Stimulated activated CD4-positive, alpha-beta T cell treated with anti-CD3 and anti-CD28 coated beads, Interleukin-15, amount 100 ng/mL, for 48 hours (primary cell): Measurements from ENCODE around the gene C9orf43.
A peak's percentile ranks its signal among the peaks of the same experiment; 100 is the strongest.
"Not testable (repeated sequence)": the region's sequence is repeated elsewhere in the genome, so short reads cannot be mapped to it uniquely, and the experiment has no call there.

Experiments
- DNase-seq, 2 donors: peaks; one replicate each; pipeline ENCODE4 v3.0.0-alpha.2; 2020; ENCODE audit warnings: low read depth in 2 of 2

The C9orf43 gene

DNA sequence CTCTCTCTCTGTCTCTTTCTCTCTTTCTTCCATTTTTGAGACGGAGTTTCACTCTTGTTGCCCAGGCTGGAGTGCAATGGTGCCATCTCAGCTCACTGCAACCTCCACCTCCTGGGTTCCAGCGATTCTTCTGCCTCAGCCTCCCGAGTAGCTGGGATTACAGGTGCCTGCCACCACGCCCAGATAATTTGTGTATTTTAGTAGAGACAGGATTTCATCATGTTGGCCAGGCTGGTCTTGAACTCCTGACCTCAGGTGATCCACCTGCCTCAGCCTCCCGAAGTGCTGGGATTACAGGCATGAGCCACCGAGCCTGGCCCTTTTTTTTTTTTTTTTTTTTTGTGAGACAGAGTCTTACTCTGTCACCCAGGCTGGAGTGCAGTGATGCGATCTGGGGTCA, 29.1 kb upstream of the C9orf43 start:
- not testable (repeated sequence) for DNase-seq

GRCh38 chr9:113381909-113382411, 28.6 kb upstream of the C9orf43 start:
- no peak for DNase-seq

GRCh38 chr9:113386571-113387393, 23.8 kb upstream of the C9orf43 start:
- no peak for DNase-seq

DNA sequence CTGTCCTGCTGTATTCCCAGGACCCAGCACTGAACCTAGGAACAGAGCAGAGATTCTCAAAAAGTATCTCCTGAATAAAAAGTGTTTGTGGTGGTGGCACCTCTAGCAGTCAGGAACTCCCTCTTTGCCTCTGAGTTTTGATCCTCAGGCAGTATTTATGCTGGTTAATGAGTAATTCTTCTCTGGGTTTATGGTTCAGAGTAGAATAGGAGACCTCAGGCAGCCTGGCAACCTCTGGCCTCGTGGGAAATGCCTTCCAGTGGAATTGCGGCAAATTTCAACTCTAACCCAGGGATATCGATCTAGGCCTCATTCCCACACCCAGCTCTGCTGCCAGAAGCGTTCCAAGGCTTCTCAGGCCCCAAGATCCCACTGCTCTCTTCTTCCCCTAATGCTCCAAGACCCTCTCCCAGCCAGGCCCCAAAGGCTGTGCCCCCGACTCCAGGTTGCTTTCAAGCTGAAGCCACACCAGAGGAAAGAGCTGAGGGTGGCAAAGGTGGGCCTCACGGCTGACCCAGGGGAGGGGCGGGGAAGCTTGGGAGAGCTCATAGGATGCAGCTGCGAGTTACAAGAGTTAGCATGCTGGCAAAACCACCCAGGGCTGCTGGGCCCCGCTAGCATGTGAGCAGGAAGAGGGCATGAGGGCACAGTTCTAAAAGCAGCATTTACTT, 22.9 kb upstream of the C9orf43 start:
- no peak for DNase-seq

GRCh38 chr9:113388833-113389232, 21.7 kb upstream of the C9orf43 start:
- DNase-seq = no peak

GRCh38 chr9:113389451-113389850, 21.1 kb upstream of the C9orf43 start:
- DNase-seq = no peak

- no peak for DNase-seq
Measured at GRCh38 chr9:113390192-113390960, 20.2 kb upstream of the C9orf43 start.

DNA sequence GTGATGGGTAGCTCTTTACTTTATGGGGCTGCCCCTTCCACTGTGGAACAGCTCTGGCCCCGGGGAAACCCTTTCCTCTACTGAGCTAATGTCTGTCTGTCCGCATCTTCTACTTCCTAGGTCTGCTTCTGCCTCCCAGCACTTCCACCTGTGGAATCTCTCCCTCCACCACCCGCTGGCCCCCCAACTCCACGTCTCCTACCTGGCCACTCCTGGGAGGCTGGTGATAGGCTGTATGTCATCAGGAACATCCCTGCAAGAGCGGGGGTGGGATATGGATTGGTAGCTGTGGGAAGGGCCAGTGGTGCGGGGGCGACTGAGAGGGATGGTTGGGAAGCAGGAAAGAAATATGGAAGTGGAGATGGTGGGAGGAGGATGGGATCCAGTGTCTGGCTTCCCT, 18.6 kb upstream of the C9orf43 start:
- no peak for DNase-seq

- no peak for DNase-seq
Measured at GRCh38 chr9:113393281-113393680, 17.3 kb upstream of the C9orf43 start.

GRCh38 chr9:113395000-113395861, 15.3 kb upstream of the C9orf43 start:
- DNase-seq = no peak

- no peak for DNase-seq
Measured at GRCh38 chr9:113397203-113397631, 13.3 kb upstream of the C9orf43 start.

- no peak for DNase-seq
Measured at GRCh38 chr9:113398796-113399195, 11.8 kb upstream of the C9orf43 start.

GRCh38 chr9:113399646-113400200, 10.8 kb upstream of the C9orf43 start:
- no peak for DNase-seq

DNA sequence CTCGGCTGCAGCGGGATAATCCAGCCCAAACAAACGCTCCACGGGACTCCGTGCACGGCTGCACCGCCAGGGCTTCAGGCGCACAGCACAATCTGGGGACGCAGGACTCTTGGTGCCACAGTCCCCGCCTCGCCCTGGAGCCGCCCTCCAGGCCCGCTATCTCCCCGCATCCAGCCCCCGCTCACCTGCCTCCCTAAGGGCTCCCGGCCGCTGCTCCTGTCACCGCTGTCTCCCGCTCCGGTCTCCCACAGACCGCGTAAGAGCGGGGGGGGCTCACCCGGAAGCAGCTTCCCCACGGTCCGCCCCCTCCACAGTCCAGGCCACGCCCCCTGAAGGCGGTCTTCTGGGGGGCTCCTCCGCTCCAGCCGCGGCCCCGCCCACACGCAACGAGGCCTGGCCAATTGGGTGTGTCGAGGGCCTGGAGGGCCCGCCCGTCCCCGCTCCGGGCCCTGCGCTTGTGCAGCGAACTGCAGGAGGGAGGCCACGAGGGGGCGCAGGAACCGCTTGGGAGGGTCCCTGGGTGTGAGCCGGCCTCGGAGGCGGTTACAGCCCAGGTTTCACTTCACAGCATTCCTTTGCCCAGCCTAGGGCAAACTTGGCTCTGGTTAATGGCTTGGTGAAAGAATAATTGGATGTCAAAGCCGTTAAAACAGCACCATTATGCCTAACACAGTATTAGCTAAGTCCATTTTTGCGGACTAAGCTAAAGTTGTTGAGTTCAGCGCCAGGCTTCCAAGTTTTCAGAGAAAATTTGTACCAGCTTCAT, 9.3 kb upstream of the C9orf43 start, which contains the start of gene ALAD:
Gene ALAD, minus strand, starts transcription at position 258 of the 766 bp plus-strand sequence. CDS start 7,725 bp downstream, outside the sequence.
- peak; percentile 97 to 99 for DNase-seq

DNA sequence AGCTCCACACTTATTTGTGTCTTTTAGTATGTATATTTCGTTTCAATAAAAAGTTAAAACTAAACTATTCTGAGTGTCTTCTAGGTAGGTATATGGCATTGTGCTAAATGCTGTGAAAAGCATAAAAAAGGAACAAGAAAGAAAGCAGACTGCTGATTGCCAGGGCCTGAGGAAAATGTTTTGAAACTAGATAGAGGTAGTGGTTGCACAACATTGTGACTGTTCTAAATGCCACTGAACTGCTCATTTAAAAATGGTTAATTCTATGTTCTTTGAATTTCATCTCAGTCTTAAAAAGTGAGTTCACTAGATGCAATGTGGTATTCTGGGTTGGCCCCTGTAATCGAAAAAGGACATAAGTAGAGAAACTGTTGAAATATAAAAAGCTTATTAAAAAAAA, 6.9 kb upstream of the C9orf43 start:
- DNase-seq = no peak

DNA sequence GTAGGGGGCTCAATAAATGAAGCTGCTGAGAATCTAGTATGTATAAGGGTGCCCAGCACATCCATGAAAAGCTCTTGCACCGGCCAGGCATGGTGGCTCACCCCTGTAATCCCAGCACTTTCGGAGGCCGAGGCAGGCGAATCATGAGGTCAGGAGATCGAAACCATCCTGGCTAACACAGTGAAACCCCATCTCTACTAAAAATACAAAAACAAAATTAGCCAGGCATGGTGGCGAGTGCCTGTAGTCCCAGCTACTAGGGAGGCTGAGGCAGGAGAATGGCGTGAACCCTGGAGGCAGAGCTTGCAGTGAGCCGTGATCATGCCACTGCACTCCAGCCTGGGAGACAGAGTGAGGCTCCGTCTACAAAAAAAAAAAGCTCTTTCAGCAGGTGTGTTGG, 4.2 kb upstream of the C9orf43 start:
- DNase-seq = not testable (repeated sequence)

GRCh38 chr9:113406873-113407511, 3.6 kb upstream of the C9orf43 start:
- peak in 1 of 2 donors; percentile 38 for DNase-seq

DNA sequence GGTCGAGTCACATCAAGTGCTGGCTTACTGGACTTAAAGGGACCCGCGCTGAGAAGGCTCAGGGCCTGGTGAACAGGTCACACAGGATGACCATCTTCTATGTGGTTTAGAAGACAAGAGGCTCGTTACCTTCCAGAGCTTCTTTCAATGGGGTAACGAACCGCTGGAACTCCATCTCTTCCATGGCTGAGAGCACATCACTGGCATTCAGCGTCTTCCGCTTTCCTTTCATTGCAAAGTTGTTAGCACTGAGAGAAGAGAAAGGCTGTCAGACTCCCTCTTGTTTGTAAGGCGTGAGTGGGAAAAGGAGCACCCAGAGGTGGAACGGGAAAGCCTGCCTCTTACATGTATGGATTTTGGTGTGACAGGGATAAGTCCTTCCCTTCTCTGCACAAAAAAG, 1.1 kb upstream of the C9orf43 start:
- no peak for DNase-seq

DNA sequence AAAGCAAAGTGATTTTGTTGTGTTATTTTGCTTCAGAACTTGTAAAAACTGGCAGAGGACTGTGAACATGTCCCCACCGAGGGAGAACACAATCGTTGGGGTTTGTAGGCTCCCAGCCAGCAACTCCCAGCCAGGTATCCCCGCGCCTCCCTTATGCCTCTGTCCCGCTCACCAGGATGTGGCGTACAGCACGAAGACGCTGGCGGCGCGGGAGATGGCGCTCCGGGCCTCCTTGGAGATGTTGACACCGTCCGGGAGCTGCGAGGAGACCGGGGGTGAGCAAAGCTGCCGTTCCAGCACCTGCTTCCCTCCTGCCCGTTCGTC, 702 bp upstream of the C9orf43 start:
- no peak for DNase-seq
